NCI-H748 treated with DMSO at 0.1 percent for 48 hours (cell line): ENCODE measurements around the gene WDR46.
"Not testable (repeated sequence)": the region's sequence is repeated elsewhere in the genome, so short reads cannot be mapped to it uniquely, and the experiment has no call there.

Experiments used
- DNase-seq: peaks from one replicate; lab custom pipeline; 2025; lab: John Stamatoyannopoulos, UW

The WDR46 gene

DNA sequence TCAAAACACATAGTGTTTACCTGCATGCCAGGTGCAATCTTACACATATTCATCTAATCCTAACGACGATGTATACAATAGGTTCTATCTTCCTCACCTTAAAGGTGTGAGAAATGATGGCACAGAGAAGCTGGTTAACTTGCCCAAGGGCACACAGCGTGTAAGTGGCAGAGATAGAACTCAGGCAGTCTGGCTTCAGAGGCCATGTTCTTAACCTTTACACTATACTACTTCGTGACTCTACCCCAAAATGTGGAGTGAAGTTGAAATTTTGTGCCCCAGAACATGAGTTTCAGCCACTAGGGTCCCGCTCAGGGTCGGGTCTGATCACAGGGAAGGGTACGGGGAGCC lies 17.9 kb downstream of the WDR46 start:
- no peak for DNase-seq

DNA sequence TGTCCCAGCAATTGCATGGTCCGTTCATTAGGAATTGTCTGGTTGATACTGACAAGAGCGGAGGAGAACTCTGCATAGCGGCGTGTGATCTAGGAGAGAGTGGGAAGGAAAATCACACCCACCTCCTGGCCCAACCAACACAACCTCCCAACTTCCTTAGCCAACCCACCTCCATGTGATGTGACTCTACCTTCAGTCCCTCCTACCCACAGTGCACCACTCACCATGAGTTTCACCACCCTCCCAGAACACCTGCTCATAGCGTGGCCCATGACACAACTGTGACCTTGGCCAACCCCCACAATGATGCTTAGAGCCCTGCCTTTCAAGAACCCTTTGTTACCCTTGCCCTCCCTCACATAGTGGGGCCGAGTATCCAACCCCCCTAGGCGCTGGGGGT lies 25.0 kb downstream of the WDR46 start:
- no peak for DNase-seq

DNA sequence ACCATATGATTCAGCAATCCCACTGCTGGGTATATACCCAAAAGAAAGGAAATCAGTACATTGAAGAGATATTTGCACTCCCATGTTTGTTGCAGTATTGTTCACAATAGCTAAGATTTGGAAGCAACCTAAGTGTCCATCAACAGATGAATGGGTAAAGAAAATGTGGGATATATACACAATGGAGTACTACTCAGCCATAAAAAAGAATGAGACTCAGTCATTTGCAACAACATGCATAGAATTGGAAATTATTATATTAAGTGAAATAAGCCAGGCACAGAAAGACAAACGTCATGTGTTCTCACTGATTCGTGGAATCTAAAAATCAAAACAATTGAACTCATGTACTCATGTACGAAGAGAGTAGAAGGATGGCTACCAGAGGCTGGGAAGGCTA lies 26.5 kb downstream of the WDR46 start:
- DNase-seq = not testable (repeated sequence)

DNA sequence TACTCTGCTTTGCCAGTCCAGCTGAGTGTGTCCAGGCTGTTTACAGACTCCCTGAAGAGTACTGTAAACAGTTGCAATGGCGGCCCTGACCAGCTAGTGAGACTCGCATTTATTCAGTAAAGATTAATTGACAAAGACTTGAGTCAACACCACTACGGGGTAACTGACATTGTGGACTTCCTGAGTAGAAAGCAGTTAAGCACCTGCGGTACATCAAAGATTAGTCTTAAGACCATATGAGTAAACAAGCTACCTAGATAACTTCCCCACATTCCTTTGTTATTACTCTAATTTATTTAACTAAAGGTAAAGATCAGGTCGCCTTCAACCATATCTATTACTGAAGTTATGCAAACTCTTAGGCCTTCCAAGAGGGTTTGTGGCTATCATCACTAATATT lies 30.0 kb downstream of the WDR46 start:
- no peak for DNase-seq

DNA sequence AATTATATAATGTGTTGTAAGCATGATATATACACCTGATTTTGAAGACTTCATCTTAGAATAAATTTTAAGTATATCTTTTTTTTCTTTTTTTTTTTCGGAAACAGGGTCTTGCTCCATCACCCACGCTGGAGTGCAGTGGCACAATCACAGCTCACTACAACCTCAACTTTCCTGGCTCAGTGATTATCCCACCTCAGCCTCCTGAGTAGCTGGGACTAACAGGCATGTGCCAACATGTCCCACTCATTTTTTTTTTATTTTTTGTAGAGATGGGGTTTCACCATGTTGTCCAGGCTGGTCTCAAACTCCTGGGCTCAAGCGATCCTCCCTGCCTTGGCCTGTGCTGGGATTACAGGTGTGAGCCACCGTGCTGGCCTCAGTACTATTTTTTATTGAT lies 34.4 kb downstream of the WDR46 start:
- DNase-seq = no peak

DNA sequence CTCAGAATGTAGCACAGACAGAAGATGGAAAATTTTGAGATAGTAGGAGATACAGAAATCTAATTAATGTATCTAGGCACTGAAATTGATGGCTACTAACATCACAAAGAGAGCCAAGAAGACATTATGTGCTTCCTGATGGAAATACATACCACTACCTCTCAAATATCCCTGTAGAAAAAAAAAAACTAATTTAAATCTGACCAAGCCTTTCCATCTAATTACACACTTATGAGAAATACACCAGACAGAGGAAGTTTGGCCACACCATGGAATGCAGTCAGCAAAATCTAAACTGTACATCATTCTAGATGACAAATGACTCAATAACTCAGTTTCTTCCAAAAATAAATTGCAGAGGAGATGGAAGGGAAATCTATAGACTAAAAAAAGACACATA lies 36.3 kb downstream of the WDR46 start:
- no peak for DNase-seq

DNA sequence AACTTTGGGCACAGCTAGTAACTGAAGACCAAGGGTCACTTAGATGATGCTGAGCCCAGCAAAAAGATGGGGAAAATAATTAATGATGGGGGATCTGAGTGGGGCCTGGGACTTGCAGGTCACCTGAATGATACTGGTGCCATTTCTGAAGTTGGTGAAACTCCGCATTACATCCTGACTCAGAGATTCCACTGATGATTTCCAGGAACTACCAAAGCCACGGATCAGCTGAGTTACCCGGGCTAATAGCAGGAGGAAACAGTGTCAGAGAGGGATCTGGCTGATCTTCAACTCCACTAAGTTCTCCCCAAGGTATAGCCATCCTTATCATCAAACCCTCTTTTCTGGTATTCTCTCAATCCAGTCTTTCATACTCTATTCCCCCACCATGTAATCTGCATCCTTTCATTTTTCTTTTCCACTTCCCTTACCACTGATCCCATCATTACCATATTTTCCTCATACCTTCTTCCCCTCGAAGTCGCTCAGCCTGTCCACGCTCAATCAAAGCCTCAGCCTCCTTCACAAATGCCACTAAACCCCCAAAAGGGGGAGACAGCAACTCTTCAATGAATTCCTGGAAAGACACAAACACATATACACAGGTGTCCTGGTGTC lies 37.5 kb downstream of the WDR46 start:
- no peak for DNase-seq

DNA sequence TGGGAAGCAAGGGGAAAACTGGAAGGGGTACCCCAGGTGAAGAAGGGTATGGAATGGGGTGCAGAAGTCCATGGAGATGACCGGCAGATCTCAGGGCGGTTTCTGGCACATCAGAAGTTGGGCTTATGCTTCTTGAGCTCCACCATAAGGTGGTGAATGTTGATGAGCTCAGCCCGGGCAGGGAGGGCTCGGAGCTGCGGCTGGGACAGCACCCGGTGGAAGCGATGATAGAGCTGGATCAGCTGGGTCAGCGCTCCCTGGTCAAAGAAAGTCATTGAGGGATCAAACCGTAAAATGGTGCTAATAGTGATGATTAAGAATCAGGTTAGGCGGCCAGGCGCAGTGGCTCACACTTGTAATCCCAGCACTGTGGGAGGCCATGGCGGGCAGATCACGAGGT lies 38.3 kb downstream of the WDR46 start:
- no peak for DNase-seq

DNA sequence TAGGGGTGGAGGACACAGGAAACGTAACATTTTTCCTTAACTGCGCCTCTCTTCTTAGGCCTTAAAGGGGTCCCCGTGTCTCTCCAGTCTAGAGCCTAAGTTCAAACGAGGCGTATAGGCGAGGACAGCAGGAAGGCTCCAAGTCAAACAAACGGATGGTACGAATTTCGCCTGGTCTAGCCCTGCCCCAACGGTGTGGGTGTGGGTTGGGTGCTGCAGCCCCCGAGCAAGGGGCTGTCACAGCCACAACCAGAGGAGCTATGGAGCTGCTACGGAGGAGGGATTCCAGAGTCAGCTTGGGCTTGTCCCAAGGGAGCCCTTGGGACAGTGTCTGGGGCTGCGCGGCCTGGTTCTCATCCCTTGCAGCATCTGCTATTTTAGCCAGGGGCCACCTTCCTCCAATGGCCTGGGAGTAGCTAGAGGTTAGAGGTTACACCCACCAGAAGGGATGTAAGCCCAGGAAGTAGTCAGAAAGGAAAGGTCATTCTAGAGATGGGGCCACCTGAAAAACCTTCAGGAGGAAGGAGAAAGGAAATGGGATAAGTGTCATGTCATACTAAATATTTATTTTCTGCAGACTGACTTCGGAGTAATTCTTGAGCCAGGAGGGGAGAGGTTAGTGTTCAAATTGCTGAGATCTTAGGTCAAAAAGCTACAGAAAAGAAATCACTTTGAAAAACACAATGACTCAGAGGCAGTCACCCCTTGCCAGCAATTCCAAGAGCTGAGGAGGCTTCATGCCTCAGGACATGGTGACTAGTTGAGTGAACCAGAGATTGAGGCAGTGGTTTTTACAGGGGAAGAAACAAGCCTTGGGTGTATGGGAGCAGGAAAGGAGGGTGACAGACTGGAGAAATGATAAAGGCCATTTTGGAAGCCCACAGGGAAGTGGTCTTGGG lies 39.1 kb downstream of the WDR46 start:
- DNase-seq = no peak

DNA sequence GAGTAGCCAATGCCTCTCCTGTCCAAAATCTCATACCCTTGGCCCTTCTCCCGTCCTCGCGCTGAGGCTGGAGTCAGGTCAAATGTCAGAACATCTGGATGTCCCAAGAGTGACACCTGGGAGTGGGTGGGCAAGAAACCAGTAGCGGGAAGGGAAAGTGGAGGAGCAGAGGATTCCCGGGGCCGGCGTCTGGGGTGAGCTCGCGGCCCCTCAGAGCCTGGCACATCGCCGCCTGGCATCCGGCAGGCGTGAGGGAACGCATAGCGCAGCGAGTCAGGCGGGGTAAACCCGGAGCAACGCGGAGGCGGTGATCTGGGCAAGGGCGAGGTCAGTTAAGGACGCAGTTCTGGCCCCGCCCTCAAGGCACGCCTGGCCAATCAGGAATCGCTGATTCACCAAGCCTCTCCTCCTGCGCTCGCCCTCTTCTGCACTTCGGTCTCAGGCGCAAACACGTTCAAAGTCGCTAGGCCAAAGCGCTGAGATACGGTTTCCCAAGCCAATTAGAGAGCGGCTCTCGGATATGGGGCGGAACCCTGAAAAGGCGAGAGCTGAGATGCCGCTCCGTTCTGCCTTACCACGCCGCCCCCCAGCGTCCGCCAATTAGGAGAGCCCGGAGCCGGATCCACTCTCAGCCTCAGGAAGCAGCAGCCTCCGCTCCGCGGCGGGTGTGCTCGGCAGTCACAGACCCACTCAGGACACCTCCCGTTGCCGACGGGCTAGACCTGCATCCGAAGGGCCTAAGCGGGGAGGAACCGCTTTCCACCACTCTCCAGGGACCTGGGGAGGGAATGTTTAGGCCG lies 39.9 kb downstream of the WDR46 start:
- DNase-seq = peak; percentile 99

DNA sequence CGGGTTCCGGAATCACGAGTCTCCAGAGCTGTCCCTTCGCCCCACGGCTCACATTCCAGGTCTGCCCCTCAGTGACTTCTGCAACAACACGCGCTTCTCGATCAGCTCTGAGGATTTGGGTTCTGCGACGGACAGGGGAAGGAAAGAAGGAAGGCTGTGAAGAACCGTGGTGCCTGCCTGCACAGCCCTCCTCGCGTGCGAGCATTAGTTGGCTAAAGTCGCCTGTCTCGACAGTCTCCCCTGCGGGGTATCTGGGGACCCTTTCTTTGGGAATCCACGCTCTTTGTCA lies 40.5 kb downstream of the WDR46 start:
- DNase-seq = peak; percentile 85

DNA sequence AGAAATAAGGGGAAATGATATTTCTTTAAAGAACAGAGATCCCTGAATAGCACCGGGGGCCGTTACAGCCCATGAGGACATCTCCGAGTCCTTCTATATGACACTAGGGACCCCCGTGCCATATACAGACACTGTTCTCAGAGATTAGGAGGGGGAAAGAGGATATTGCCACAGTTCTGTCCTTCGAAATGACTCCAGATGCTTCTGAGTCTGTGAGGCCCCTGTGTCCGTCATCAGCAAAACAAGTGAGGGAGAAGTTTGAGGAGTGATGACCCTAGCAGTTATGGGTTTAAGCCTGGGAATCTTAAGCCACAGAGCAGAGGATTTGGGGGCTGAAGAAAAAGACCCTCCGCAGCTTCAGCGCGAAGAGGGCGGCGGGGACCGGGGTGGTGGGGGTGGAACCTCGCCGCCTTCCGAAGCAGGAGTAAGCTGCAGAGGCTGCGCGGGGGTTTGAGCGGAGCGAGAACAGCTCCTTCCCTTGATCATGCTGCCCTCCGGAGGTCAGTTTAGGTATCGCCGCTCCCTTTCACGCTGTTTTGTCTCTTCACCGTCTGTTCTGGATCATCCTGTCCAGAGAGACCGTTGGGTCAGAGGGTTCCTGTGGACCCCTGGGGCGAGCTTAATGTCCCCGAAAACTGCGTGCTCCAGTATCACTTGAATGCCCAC lies 40.9 kb downstream of the WDR46 start:
- peak; percentile 89 for DNase-seq

DNA sequence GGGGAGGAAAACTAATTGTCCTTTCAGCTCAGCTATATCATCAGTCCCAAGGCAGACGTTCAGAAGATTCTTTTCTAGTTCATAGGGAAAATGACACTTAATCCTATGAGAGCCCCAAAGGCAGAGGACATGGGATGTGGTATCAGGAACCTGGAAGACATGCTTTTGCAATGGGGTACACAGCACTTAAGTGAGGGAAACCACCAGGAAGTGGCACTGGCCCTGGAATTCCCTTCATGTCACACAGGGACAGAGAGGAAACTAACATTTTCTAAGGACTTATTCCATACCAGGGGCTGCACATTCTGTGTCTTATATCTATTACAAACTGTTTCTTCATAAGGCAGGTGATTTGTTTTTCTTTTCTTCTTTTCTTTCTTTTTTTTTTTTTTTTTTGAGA lies 45.6 kb downstream of the WDR46 start:
- no peak for DNase-seq

DNA sequence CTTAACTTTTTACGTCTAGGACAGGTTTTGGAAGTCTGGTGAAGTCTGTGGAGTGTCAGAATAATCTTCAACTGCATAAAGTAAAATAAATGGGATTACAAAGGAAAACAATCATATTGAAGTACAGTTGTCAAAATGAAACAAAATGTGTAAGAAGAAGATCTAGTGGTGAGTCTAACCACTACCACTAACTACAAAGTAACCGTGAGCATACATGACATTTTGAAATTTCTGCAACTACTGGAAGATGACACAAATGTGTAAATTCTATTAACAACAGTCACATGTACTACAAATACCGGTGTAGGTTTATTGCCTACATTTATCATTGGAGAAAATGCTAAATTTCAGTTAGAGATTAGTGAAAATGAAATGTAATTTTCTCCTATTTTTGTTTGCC lies 47.1 kb downstream of the WDR46 start:
- DNase-seq = no peak

DNA sequence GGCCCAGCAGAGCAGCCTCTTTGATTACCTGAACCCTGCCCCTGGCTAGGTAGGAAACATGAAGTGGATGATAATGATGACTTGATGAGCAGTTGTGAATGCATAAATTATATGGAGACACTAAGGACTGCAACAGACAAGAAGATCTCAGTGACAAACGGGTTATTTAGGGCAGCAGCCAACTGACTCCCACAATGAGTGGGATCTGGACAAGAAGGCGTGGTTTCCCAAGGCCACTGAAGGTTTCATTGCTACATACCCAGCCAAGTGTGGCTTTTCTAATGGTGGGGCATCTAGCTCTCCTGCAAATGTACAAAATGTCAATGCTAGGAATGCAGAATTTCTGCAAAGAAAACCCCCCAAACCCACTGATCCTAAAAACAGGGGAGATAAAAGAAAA lies 51.3 kb downstream of the WDR46 start:
- no peak for DNase-seq

DNA sequence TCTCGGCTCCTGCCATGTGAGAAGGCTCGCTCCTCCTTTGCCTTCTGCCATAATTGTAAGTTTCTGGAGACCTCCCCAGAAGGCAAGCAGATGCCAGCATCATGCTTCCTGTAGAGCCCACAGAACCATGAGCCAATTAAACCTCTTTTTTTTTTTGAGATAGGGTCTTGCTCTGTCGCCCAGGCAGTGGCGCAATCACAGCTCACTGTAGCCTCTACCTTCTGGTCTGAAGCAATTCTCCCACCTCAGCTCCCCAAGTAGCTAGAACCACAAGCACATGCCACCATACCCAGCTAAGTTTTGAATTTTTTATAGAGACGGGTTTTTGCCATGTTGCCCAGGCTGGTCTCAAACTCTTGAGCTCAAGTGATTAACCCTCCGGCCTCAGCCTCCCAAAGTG lies 52.2 kb downstream of the WDR46 start:
- no peak for DNase-seq

DNA sequence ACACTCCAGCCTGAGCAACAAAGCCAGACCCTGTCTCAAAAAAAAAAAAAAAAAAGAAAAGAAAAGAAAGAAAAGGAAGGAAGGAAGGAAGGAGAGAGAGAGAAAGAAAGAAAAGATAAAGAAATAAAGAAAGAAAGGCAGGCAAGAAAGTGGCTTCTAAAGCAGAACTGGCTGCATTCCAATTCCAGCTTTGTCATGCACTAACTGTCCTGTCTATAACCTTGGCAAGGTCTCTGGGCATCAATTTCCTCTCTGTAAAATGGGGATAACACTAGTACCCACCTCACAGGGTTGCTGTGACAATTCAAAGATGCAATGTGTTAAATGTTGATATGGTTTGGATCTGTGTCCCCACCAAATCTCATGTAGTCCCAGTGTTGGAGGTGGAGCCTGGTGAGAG lies 52.7 kb downstream of the WDR46 start:
- no peak for DNase-seq

DNA sequence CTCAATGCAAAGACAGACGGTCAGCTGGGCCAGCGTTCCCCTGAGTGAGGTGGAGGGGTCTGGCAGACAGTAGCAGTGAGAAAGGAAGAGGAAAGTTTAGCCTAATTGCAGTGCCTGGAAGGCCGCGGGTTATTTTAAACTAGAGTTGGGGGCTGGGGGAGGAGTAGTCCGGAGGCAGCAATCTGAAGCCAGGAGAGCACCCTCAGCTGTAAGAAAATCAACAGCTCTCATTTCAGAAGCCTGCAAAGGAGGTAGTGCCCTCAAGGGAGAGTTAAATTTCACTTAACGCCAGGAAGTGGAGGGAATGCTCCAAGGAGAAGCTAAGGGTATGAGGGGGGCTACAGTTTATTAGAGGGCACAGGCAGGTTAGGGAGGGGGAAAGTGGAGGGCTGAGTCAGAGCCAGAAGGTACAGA lies 53.8 kb downstream of the WDR46 start:
- DNase-seq = no peak
